GM12878 (cell line): Measurements from ENCODE around the gene BCAS3. TPM values are rescaled to one million over a fixed set of nuclear protein-coding genes. Genes with fewer than 3 reads are reported as not detected.
A peak's percentile ranks its signal among the peaks of the same experiment; 100 is the strongest.

Source experiments
- ATAC-seq: fragments of 200-7000 bp; cut with Tn5 transposase; 3 replicates; pipeline ENCODE4 v1.9.1; 2020; ENCODE audit warnings: mild to moderate bottlenecking, moderate library complexity
- BruUV-seq: library from RNA; stranded (reverse); fragments of 400-500 nt; replicated peaks from 2 replicates; lab custom pipeline; 2021; lab: Mats Ljungman, UMichigan
- CTCF ChIA-PET: fragments of 300-600 bp; sonication (Branson Sonifier 250); formaldehyde crosslinking; extraction: SDS; loops from one replicate; lab custom pipeline; 2021; ENCODE audit warnings: inconsistent platforms; lab: Yijun Ruan, JAX
- POLR2A ChIA-PET: fragments of 350-600 bp; formaldehyde crosslinking; extraction: SDS; loops from one replicate; lab custom pipeline; 2021; ENCODE audit warnings: inconsistent platforms; lab: Charles Lee
- RAD21 ChIA-PET: fragments of 300-600 bp; sonication (Branson Sonifier 250); formaldehyde crosslinking; loops from one replicate; lab custom pipeline; 2023; ENCODE audit warnings: antibody characterized with exemption; ENCODE audit not compliant: unreplicated experiment; lab: Charles Lee
- SMC1A ChIA-PET: fragments of 300-600 bp; sonication (Branson Sonifier 250); formaldehyde crosslinking; loops from one replicate; lab custom pipeline; 2023; ENCODE audit not compliant: unreplicated experiment, uncharacterized antibody; lab: Charles Lee
- DNase-seq: peaks from one replicate; pipeline ENCODE4 v3.0.0-alpha.2; 2011; ENCODE audit warnings: low read depth, low spot score
- FAIRE-seq: peaks from 3 replicates; lab custom pipeline; 2011; peaks lifted over from hg19 to GRCh38; lab: Jason Lieb, UNC
- H2AFZ ChIP-seq: 2 replicates; pipeline ENCODE4 v1.6.0; 2011; ENCODE audit warnings: low read depth, low read length, control low read depth; ENCODE audit not compliant: control insufficient read depth
- H3K27ac ChIP-seq: 2 replicates; pipeline ENCODE4 v1.5.1; 2011; ENCODE audit warnings: control low read depth; ENCODE audit not compliant: control insufficient read depth, insufficient read depth
- H3K27me3 ChIP-seq, 2 experiments: replicated peaks in 1 of 2; 2 replicates each; pipeline versions ENCODE4 v1.6.0 to v1.6.1; 2011; ENCODE audit warnings: low read length in 1 of 2; ENCODE audit not compliant: control insufficient read depth in 2 of 2, insufficient read depth in 2 of 2
- H3K36me3 ChIP-seq, 2 experiments: 2 replicates each; pipeline ENCODE4 v1.5.1; 2011; ENCODE audit warnings: low read length in 1 of 2; ENCODE audit not compliant: control insufficient read depth in 2 of 2, insufficient read depth in 2 of 2
- H3K4me1 ChIP-seq: 2 replicates; pipeline ENCODE4 v1.6.1; 2011; ENCODE audit warnings: mild to moderate bottlenecking, low read length, moderate library complexity, mixed read lengths; ENCODE audit not compliant: control insufficient read depth, insufficient read depth
- H3K4me2 ChIP-seq: 2 replicates; pipeline ENCODE4 v1.6.0; 2011; ENCODE audit warnings: control low read depth; ENCODE audit not compliant: control insufficient read depth, insufficient read depth
- H3K4me3 ChIP-seq: fragments of 200-600 bp; sonication (generic); 2 replicates; pipeline ENCODE4 v1.5.1; 2016
- H3K79me2 ChIP-seq: 2 replicates; pipeline ENCODE4 v1.6.0; 2011; ENCODE audit warnings: low read length; ENCODE audit not compliant: control insufficient read depth, insufficient read depth
- H3K9ac ChIP-seq: 2 replicates; pipeline ENCODE4 v1.8.0; 2011; ENCODE audit warnings: low read length, control low read depth, mixed read lengths; ENCODE audit not compliant: control insufficient read depth, insufficient read depth
- H3K9me3 ChIP-seq: replicated peaks from 3 replicates; pipeline ENCODE4 v1.5.1; 2011; ENCODE audit warnings: mild to moderate bottlenecking, low read length; ENCODE audit not compliant: control insufficient read depth, insufficient read depth
- H4K20me1 ChIP-seq: 2 replicates; pipeline ENCODE4 v1.6.0; 2011; ENCODE audit not compliant: control insufficient read depth, insufficient read depth
- BHLHE40 ChIP-seq, 2 experiments: fragments of 450-650 bp in 1 of 2; IDR thresholded peaks; 2 replicates each; pipeline ENCODE4 v1.6.1; 2011 to 2017; ENCODE audit warnings: low read depth in 2 of 2, borderline replicate concordance in 1 of 2, improper control_type of control experiment in 1 of 2, low read length in 1 of 2, mild to moderate bottlenecking in 1 of 2
- FOXK2 ChIP-seq: fragments of 450-650 bp; IDR thresholded peaks from 2 replicates; pipeline ENCODE4 v1.6.1; 2017; ENCODE audit warnings: mild to moderate bottlenecking, moderate library complexity
- MYC ChIP-seq: IDR thresholded peaks from 2 replicates; pipeline ENCODE4 v1.6.1; 2011; ENCODE audit warnings: mild to moderate bottlenecking, low read length, moderate library complexity, inconsistent platforms; ENCODE audit not compliant: insufficient read depth, insufficient replicate concordance, insufficient read length, severe bottlenecking
- NFXL1 ChIP-seq: fragments of 450-650 bp; IDR thresholded peaks from 2 replicates; pipeline ENCODE4 v1.6.1; 2017; ENCODE audit warnings: antibody characterized with exemption, mild to moderate bottlenecking, borderline replicate concordance
- SIX5 ChIP-seq: IDR thresholded peaks from 2 replicates; pipeline ENCODE4 v1.6.1; 2011; ENCODE audit warnings: mild to moderate bottlenecking, low read depth, low read length, moderate library complexity; ENCODE audit not compliant: severe bottlenecking
- WGBS: methylation state at CpG from one replicate; pipeline ENCODE4 v1.1.6; 2016; ENCODE audit warnings: low lambda C conversion rate; ENCODE audit not compliant: insufficient replicate concordance, insufficient coverage; ENCODE audit errors: missing lambda C conversion rate; 5-methylcytosine and 5-hydroxymethylcytosine counted together
- in situ Hi-C: fragments of 300-500 bp; cut with MboI; formaldehyde crosslinking; loops from 9 replicates; pipeline ENCODE4 v1.14.3; 2018; ENCODE audit warnings: mixed read lengths
- intact Hi-C: fragments of 100-400 bp; cut with micrococcal nuclease; formaldehyde crosslinking; loops from one replicate; pipeline ENCODE4 v1.14.2; 2022; ENCODE audit not compliant: unreplicated experiment
- polyA plus RNA-seq, 11 experiments: library from polyadenylated mRNA; depleted of rRNA in 4 of 11; unstranded in 6 of 11; stranded (reverse) in 5 of 11; fragments of >200 nt; fragmentation: Nextera tagmentation in 4 of 11; fragmentation: Illumina TruSeq in 1 of 11; extraction: Ambion mirVana in 4 of 11; extraction: Trizol in 1 of 11; gene quantifications; 1 replicate in 1 of 11; 2 replicates in 10 of 11; pipeline versions ENCODE4 v1.2.1 to v1.2.3, GENCODE V29; 2011 to 2016; ENCODE audit warnings: inconsistent platforms in 2 of 11, missing spikeins in 2 of 11, low read depth in 1 of 11
- total RNA-seq, 4 experiments: library from RNA; depleted of rRNA in 3 of 4; stranded (reverse); fragments of >200 nt in 3 of 4; fragmentation: Illumina TruSeq in 1 of 4; extraction: Trizol in 1 of 4; gene quantifications; 2 replicates each; pipeline versions ENCODE4 v1.2.1 to v1.2.3, GENCODE V29; 2013 to 2021

The BCAS3 gene
- total and polyA plus RNA-seq, 10 of the 15 experiments (the other 5 are each of a cell fraction or from before 2014, with no cell fraction given) = 2.1 to 11.0 (median 6.6) TPM

DNA sequence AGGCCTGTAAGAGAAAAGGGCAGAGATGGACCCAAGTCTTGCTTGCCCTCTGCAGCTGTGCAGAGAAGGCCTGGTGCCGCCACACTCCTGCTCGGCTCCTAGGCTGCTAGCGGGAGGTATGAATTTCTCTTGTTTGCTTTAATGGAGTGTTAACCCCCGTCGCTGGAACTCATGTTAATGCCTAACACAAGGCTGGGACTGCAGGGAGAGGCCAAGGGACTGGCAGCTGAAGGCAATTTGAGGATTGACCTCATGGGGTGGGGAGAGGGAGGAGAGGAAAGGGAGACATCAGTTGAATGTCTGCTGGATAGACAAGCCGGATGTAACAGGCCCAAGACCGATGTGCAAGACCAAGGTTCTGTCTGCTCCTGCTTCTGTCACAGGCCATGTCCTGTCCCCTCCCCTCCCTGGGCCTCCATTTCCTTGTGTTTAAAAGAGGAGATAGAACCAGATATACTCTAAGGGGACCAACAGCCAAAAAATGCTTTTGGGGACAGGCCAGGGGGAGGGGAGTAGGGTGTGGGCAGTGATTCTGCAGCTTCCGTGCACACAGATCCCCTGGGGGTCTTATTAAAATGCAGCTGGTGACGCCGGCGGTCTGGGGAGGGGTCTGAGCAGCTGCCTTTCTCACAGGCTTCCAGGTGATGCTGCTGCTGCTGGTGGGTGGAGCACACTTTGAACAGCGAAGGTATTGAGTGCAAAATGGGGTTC is 675.3 kb downstream of the BCAS3 start (continued):
- TF ChIP-seq FOXK2 = no peak
- no peak for TF ChIP-seq MYC
- TF ChIP-seq BHLHE40 (IDR thresholded peaks at IDR 0.05; ENCODE audit: borderline replicate concordance in 1 of 2, low read depth in 2 of 2, low read length in 1 of 2) = no peak

- H4K20me1 ChIP-seq = no peaks in the 10 kb centered on the region
- no peaks in the 10 kb centered on the region for H3K4me1 ChIP-seq
- ChIA-PET POLR2A (no interaction called here), SMC1A (no interaction called here), RAD21 (no interaction called here), CTCF (interaction anchor here (0.6 kb wide), 1 partner anchor 970 kb away, joined by 3 read pairs; no protein-coding TSS in a partner anchor)
- in situ Hi-C loops = no loop called here
- TF ChIP-seq SIX5 (no peak), NFXL1 (peak; percentile 32; the same call in 1 of the 2 replicates)
- H3K27me3 ChIP-seq = no peaks in the 10 kb centered on the region
- no peak for DNase-seq
- H3K79me2 ChIP-seq = no peaks in the 10 kb centered on the region
- H3K9ac ChIP-seq = no peak overlapping the region
- WGBS = 71% methylated on average over 9 of the region's 12 CpGs
- no peak for FAIRE-seq
- H3K4me2 ChIP-seq = no peak overlapping the region
- H3K27ac ChIP-seq = no peak overlapping the region
- ATAC-seq = no peak
- H2AFZ ChIP-seq = no peak overlapping the region
- H3K4me3 ChIP-seq = no peak overlapping the region
- no peaks in the 10 kb centered on the region for H3K36me3 ChIP-seq
- H3K9me3 ChIP-seq = no peaks in the 10 kb centered on the region
- intact Hi-C loops = no loop called here
- BruUV-seq = no TSS peak
Measured at GRCh38 chr17:61353615-61354014, 676.0 kb downstream of the BCAS3 start.
